Glutamatergic neuron (in vitro differentiated cells): ENCODE data around the gene UBE2E2. TPM values are rescaled to one million over a fixed set of nuclear protein-coding genes. Genes with fewer than 3 reads are reported as not detected.

ENCODE experiments used
- DNase-seq: peaks from one replicate; pipeline ENCODE4 v3.0.0; 2022
- H3K27ac Mint-ChIP-seq: one replicate; pipeline ENCODE4 v1.8.0; 2020; ENCODE audit warnings: mild to moderate bottlenecking, mixed read lengths, inconsistent platforms; ENCODE audit not compliant: unreplicated experiment
- H3K27me3 Mint-ChIP-seq: one replicate; pipeline ENCODE4 v1.8.0; 2020; ENCODE audit warnings: mild to moderate bottlenecking, moderate library complexity, mixed read lengths, inconsistent platforms; ENCODE audit not compliant: unreplicated experiment
- H3K36me3 Mint-ChIP-seq: one replicate; pipeline ENCODE4 v1.8.0; 2020; ENCODE audit warnings: mild to moderate bottlenecking, mixed read lengths, inconsistent platforms; ENCODE audit not compliant: unreplicated experiment
- H3K4me1 Mint-ChIP-seq: one replicate; pipeline ENCODE4 v1.8.0; 2020; ENCODE audit warnings: mild to moderate bottlenecking, low read depth, mixed read lengths, inconsistent platforms; ENCODE audit not compliant: unreplicated experiment
- H3K4me3 Mint-ChIP-seq: one replicate; pipeline ENCODE4 v1.8.0; 2020; ENCODE audit warnings: mild to moderate bottlenecking, mixed read lengths, inconsistent platforms; ENCODE audit not compliant: unreplicated experiment
- H3K9me3 Mint-ChIP-seq: one replicate; pipeline ENCODE4 v1.8.0; 2020; ENCODE audit warnings: mild to moderate bottlenecking, moderate library complexity, mixed read lengths, inconsistent platforms; ENCODE audit not compliant: unreplicated experiment
- CTCF ChIP-seq: fragments of 200-600 bp; sonication (generic); IDR thresholded peaks from one replicate; pipeline ENCODE4 v1.5.0; 2021; ENCODE audit not compliant: partially characterized antibody, unreplicated experiment
- total RNA-seq: library from RNA; stranded (reverse); fragmentation: NEBNext Ultra II Directional; extraction: Animal tissue kit (Norgen Biotek cat#: 25700); gene quantifications from one replicate; pipeline ENCODE4 v1.2.1, GENCODE V29; 2021; ENCODE audit not compliant: unreplicated experiment

UBE2E2 gene
- total RNA-seq, 1 donor from 2014 or later = 40.6 TPM

GRCh38 chr3:23468203-23468602 lies 265.1 kb downstream of the UBE2E2 start:
- TF ChIP-seq CTCF = no peak
- DNase-seq = no peak
- Mint-ChIP-seq H3K27me3 (no peaks in the 10 kb centered on the region), H3K4me3 (no peak overlapping the region), H3K36me3 (no peaks in the 10 kb centered on the region), H3K4me1 (no peaks in the 10 kb centered on the region), H3K27ac (no peak overlapping the region), H3K9me3 (no peaks in the 10 kb centered on the region)

- no peaks in the 10 kb centered on the region for H3K36me3 Mint-ChIP-seq
- no peak overlapping the region for H3K27ac Mint-ChIP-seq
Measured at GRCh38 chr3:23474580-23475357, 271.6 kb downstream of the UBE2E2 start.

GRCh38 chr3:23475446-23475845 lies 272.3 kb downstream of the UBE2E2 start:
- Mint-ChIP-seq H3K36me3 (no peaks in the 10 kb centered on the region), H3K4me1 (peaks cover 2% of the 10 kb centered on the region), H3K4me3 (no peak overlapping the region), H3K27ac (no peak overlapping the region), H3K27me3 (no peaks in the 10 kb centered on the region), H3K9me3 (no peaks in the 10 kb centered on the region)
- no peak for DNase-seq
- TF ChIP-seq CTCF = no peak

More at GRCh38 chr3:23474580-23475357, 271.6 kb downstream of the UBE2E2 start:
- no peak for DNase-seq
- no peaks in the 10 kb centered on the region for H3K27me3 Mint-ChIP-seq
- H3K4me1 Mint-ChIP-seq = no peaks in the 10 kb centered on the region
- no peaks in the 10 kb centered on the region for H3K9me3 Mint-ChIP-seq
- TF ChIP-seq CTCF = no peak
- H3K4me3 Mint-ChIP-seq = no peak overlapping the region

GRCh38 chr3:23479026-23479425 lies 275.9 kb downstream of the UBE2E2 start:
- Mint-ChIP-seq H3K4me1 (peaks cover 7% of the 10 kb centered on the region), H3K27ac (no peak overlapping the region), H3K36me3 (no peaks in the 10 kb centered on the region), H3K27me3 (no peaks in the 10 kb centered on the region), H3K9me3 (no peaks in the 10 kb centered on the region), H3K4me3 (no peak overlapping the region)
- no peak for TF ChIP-seq CTCF
- no peak for DNase-seq

- Mint-ChIP-seq H3K9me3 (no peaks in the 10 kb centered on the region), H3K4me1 (peaks cover 7% of the 10 kb centered on the region), H3K27me3 (no peaks in the 10 kb centered on the region), H3K27ac (no peak overlapping the region), H3K4me3 (no peak overlapping the region), H3K36me3 (peaks cover 5% of the 10 kb centered on the region)
- TF ChIP-seq CTCF = no peak
- no peak for DNase-seq
Measured at GRCh38 chr3:23479615-23480328, 276.6 kb downstream of the UBE2E2 start.
